ENCODE data around the gene LCE5A.

The LCE5A gene

DNA sequence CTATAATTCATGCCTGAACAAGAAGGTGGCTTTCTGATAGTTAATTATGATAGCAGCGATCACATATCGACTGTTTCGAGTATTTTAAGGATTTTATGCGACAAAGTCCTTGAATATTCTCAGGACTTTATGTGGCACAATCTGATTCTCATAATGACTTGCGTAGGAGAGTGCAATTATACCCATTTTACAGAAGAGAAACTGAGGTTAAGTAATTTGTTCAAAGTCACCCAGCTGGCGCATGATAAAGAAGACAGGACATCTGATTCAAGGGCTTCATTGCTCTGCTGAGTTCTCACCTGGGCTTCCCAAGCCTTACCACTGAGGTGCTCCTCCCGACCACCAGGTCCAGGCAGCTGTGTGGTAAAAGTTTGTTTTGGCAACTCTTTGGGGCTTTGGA is 5.5 kb downstream of the LCE5A start:
- DNase-seq = no peak
- TF ChIP-seq, protein P1, sequence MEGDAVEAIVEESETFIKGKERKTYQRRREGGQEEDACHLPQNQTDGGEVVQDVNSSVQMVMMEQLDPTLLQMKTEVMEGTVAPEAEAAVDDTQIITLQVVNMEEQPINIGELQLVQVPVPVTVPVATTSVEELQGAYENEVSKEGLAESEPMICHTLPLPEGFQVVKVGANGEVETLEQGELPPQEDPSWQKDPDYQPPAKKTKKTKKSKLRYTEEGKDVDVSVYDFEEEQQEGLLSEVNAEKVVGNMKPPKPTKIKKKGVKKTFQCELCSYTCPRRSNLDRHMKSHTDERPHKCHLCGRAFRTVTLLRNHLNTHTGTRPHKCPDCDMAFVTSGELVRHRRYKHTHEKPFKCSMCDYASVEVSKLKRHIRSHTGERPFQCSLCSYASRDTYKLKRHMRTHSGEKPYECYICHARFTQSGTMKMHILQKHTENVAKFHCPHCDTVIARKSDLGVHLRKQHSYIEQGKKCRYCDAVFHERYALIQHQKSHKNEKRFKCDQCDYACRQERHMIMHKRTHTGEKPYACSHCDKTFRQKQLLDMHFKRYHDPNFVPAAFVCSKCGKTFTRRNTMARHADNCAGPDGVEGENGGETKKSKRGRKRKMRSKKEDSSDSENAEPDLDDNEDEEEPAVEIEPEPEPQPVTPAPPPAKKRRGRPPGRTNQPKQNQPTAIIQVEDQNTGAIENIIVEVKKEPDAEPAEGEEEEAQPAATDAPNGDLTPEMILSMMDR (IDR thresholded peaks at IDR 0.05; ENCODE audit: low read depth, low read length) = no peak
- Histone ChIP-seq H3K4me3 (ENCODE audit: low read depth, low read length) (no peak overlapping the region), H3K27ac (no peak overlapping the region), H3K27me3 (ENCODE audit: insufficient read depth, low read depth, severe bottlenecking) (peaks cover 100% of the 10 kb centered on the region), H3K9me3 (ENCODE audit: severe bottlenecking) (no peaks in the 10 kb centered on the region), H3K36me3 (no peaks in the 10 kb centered on the region)

DNA sequence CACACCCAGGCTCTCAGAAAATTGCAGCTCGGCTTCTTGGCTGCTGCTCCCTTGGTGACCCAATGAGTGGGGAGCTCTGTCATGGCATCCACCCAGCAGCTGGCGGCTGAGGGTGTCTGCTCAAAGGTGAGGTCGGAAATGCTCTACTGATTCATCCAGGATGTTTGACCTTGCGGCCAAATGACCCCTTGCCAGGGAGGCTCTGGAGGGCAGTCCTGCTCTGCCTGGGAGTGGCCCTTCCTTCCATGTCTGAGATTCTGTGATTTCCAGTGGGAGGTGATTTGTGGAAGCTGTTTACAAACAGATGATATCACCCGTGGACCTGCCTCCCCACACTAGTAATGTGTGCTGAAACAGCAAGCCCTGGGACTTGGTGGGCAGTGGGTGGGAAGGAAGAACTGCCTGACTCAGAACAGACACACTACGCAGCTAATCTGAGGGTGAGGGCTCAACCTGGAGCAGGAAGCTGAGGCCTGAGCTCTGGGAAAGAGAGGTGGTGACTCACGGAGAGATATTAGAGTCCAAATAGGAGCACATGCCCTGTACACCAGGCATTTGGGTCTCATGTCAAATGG is 6.7 kb downstream of the LCE5A start:
- Histone ChIP-seq H3K4me3 (ENCODE audit: low read depth, low read length) (no peak overlapping the region), H3K9me3 (ENCODE audit: severe bottlenecking) (no peaks in the 10 kb centered on the region), H3K27ac (no peak overlapping the region), H3K27me3 (ENCODE audit: insufficient read depth, low read depth, severe bottlenecking) (peaks cover 100% of the 10 kb centered on the region), H3K36me3 (no peaks in the 10 kb centered on the region)
- TF ChIP-seq, protein P1 (IDR thresholded peaks at IDR 0.05; ENCODE audit: low read depth, low read length) = no peak
- no peak for DNase-seq

DNA sequence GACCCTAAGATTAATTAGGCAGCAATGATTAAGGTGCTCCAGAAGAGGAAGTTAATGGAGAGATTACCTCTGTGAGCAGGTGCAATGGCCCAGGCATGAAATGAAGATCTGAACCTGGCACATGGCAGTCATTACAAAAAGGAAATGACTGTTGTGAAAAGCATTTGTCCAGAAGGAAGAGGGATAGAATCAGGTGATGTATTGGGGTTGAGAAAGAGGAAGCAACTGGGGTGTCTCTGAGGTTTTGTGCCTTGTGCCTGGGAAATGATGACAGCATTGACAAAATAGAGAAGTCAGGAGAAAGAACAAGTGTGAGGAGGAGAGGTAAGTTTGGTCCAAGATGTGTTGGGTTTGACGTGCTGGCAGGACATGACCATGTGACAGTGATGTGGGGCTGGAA is 9.2 kb downstream of the LCE5A start:
- no peak for DNase-seq
- H3K4me3 ChIP-seq (ENCODE audit: low read depth, low read length) = no peak overlapping the region
- H3K36me3 ChIP-seq = no peaks in the 10 kb centered on the region
- TF ChIP-seq, protein P1 (IDR thresholded peaks at IDR 0.05; ENCODE audit: low read depth, low read length) = no peak
- no peaks in the 10 kb centered on the region for H3K9me3 ChIP-seq (ENCODE audit: severe bottlenecking)
- peaks cover 99% of the 10 kb centered on the region for H3K27me3 ChIP-seq (ENCODE audit: insufficient read depth, low read depth, severe bottlenecking)
- H3K27ac ChIP-seq = no peak overlapping the region

DNA sequence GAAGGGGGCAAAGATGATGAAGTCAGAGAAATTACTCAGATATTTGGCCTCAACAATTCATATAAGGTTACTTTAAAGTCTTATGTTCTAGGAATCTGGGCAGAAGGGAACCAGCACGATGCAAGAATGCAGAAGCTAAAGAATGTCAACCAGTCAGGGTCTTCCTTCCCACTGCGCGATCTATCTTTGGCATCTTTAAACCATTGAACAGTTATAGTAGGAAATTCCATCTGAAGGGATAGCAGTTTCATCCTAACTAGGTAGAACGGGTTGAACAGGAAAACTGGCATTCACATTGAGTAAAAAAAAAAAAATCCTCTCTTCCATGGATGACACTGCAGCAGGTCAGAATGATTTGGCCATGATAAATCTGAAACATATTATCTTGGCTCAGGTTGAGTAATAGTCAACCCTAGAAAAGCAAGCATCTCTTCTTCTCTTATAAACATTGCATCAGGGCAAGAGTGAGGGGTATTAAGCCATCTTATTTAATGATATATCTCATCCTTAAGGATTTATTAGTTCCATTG is 10.0 kb downstream of the LCE5A start:
- Histone ChIP-seq H3K27me3 (ENCODE audit: insufficient read depth, low read depth, severe bottlenecking) (peaks cover 99% of the 10 kb centered on the region), H3K27ac (no peak overlapping the region), H3K4me3 (ENCODE audit: low read depth, low read length) (no peak overlapping the region), H3K9me3 (ENCODE audit: severe bottlenecking) (no peaks in the 10 kb centered on the region), H3K36me3 (no peaks in the 10 kb centered on the region)
- no peak for DNase-seq
- TF ChIP-seq, protein P1 (IDR thresholded peaks at IDR 0.05; ENCODE audit: low read depth, low read length) = no peak

DNA sequence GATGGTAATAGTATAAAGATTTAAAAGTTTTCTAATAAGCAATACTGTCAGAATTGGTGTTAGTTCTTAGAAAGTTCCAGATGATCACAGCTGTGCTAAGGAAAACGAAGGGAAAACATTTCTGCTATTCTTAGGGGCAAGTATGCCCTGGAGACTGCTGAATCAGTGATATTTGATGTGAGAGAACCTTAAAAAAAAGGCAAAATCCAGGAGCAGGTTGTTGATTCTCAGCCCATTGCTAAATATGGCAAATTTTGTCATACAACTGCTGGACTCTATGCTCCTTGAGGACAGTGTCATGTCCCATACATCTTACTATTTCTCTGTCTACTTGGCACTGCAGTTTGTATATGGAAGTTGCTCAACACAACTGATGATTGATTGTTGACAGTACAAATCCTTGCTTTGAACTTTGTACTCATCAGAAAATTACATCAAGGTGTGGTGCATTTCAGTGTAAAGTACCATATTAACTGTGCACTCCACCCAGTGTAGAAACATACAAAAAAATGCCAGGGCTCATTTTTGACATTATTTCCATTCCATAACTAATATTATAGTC is 14.6 kb downstream of the LCE5A start:
- DNase-seq = no peak

More for the DNA sequence above, 14.6 kb downstream of the LCE5A start:
- peaks cover 86% of the 10 kb centered on the region for H3K27me3 ChIP-seq (ENCODE audit: insufficient read depth, low read depth, severe bottlenecking)
- H3K36me3 ChIP-seq = no peaks in the 10 kb centered on the region
- TF ChIP-seq, protein P1 (IDR thresholded peaks at IDR 0.05; ENCODE audit: low read depth, low read length) = no peak
- no peak overlapping the region for H3K27ac ChIP-seq
- no peak overlapping the region for H3K4me3 ChIP-seq (ENCODE audit: low read depth, low read length)
- H3K9me3 ChIP-seq (ENCODE audit: severe bottlenecking) = peaks cover 6% of the 10 kb centered on the region
